Measurements from ENCODE around the gene UBE2J1. TPM values are rescaled to one million over a fixed set of nuclear protein-coding genes. Genes with fewer than 3 reads are reported as not detected.

Gene UBE2J1
- total and polyA plus RNA-seq, 2 donors (not counting 3 experiments of a cell fraction or from before 2014, with no cell fraction given), result 44.4 to 96.6 TPM

- ChIA-PET CTCF (interaction anchor here (1.4 kb wide), 1 partner anchor 27 kb away, joined by 3 read pairs; no protein-coding TSS in a partner anchor), POLR2A (no interaction called here)
These were observed 65.0 kb downstream of the UBE2J1 start for GRCh38 chr6:89287351-89288028.

More at GRCh38 chr6:89287351-89288028, 65.0 kb downstream of the UBE2J1 start:
- intact Hi-C loops (cut with micrococcal nuclease), result no loop called here
- Histone ChIP-seq H3K27me3 (ENCODE audit: control insufficient read depth in 2 of 2, insufficient read depth in 2 of 2, low read length in 2 of 2) (no peaks in the 10 kb centered on the region), H3K27ac (ENCODE audit: insufficient read depth, low read depth, low read length) (no peak overlapping the region), H3K9ac (replicated peaks; ENCODE audit: extremely low read depth, insufficient read depth, low read length) (no peak overlapping the region), H3K79me2 (ENCODE audit: control insufficient read depth, insufficient read depth, low read length) (no peaks in the 10 kb centered on the region), H3K9me1 (replicated peaks; ENCODE audit: control insufficient read depth, extremely low read depth, insufficient read depth, low read length) (no peaks in the 10 kb centered on the region), H3K4me3 (replicated peaks in 1 of 3; ENCODE audit: insufficient read depth in 1 of 3, low read depth in 1 of 3, low read length in 3 of 3) (no peak overlapping the region), H3K4me2 (ENCODE audit: insufficient read depth, low read length) (no peak overlapping the region), H4K20me1 (replicated peaks; ENCODE audit: control insufficient read depth, extremely low read depth, insufficient read depth, low read length) (no peaks in the 10 kb centered on the region), H2AFZ (ENCODE audit: low read depth, low read length) (no peak overlapping the region), H3K4me1 (ENCODE audit: control insufficient read depth, extremely low read depth, insufficient read depth, low read length) (peaks cover 4% of the 10 kb centered on the region), H3K9me3 (replicated peaks; ENCODE audit: control insufficient read depth, insufficient read depth, low read length) (no peaks in the 10 kb centered on the region), H3K36me3 (ENCODE audit: control insufficient read depth in 2 of 2, extremely low read depth in 1 of 2, insufficient read depth in 2 of 2, low read length in 2 of 2) (no peaks in the 10 kb centered on the region)
- FAIRE-seq, result no peak
- no peak for DNase-seq (ENCODE audit: low read depth, low spot score)
- TF ChIP-seq POLR2AphosphoS5 (IDR thresholded peaks at IDR 0.05; ENCODE audit: insufficient read depth, low read depth, low read length), result no peak
- TF ChIP-seq POLR2A (IDR thresholded peaks at IDR 0.05; ENCODE audit: low read depth, low read length), result no peak
- no peak for TF ChIP-seq JUN (IDR thresholded peaks at IDR 0.05; ENCODE audit: borderline replicate concordance, insufficient read depth, insufficient read length, low read depth)
- TF ChIP-seq MYC (IDR thresholded peaks at IDR 0.05; ENCODE audit: low read depth, low read length), result no peak
- TF ChIP-seq, protein P1, sequence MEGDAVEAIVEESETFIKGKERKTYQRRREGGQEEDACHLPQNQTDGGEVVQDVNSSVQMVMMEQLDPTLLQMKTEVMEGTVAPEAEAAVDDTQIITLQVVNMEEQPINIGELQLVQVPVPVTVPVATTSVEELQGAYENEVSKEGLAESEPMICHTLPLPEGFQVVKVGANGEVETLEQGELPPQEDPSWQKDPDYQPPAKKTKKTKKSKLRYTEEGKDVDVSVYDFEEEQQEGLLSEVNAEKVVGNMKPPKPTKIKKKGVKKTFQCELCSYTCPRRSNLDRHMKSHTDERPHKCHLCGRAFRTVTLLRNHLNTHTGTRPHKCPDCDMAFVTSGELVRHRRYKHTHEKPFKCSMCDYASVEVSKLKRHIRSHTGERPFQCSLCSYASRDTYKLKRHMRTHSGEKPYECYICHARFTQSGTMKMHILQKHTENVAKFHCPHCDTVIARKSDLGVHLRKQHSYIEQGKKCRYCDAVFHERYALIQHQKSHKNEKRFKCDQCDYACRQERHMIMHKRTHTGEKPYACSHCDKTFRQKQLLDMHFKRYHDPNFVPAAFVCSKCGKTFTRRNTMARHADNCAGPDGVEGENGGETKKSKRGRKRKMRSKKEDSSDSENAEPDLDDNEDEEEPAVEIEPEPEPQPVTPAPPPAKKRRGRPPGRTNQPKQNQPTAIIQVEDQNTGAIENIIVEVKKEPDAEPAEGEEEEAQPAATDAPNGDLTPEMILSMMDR (IDR thresholded peaks at IDR 0.05; ENCODE audit: extremely low read depth in 1 of 2, insufficient read depth in 1 of 2, low read depth in 1 of 2, low read length in 2 of 2), result no peak
- TF ChIP-seq, protein P2, sequence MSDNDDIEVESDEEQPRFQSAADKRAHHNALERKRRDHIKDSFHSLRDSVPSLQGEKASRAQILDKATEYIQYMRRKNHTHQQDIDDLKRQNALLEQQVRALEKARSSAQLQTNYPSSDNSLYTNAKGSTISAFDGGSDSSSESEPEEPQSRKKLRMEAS (IDR thresholded peaks at IDR 0.05; ENCODE audit: insufficient read depth, insufficient read length), result no peak
- no peak for TF ChIP-seq FOS (IDR thresholded peaks at IDR 0.05; ENCODE audit: borderline replicate concordance, insufficient read depth, low read length)
- TF ChIP-seq EZH2 (IDR thresholded peaks at IDR 0.05; ENCODE audit: borderline replicate concordance, low read depth, low read length, severe bottlenecking), result no peak
- no peak for TF ChIP-seq GATA2 (IDR thresholded peaks at IDR 0.05; ENCODE audit: insufficient read depth, insufficient read length, low read depth, low read length)
- dilution Hi-C loops (cut with MboI; ENCODE audit: extremely low pct_ligation_motif_present, low sequenced_read_pairs), result no loop called here
- BruUV-seq (replicated peaks), result no TSS peak

All from endothelial cell of umbilical vein (primary cell).